Measurements from ENCODE around the gene HSP90AB1. TPM values are rescaled to one million over a fixed set of nuclear protein-coding genes. Genes with fewer than 3 reads are reported as not detected.

HSP90AB1 gene
- total and polyA plus RNA-seq, 9 of the 15 experiments (the other 6 are each of a cell fraction or from before 2014, with no cell fraction given): 1,780 to 3,358 (median 2,262) TPM

DNA sequence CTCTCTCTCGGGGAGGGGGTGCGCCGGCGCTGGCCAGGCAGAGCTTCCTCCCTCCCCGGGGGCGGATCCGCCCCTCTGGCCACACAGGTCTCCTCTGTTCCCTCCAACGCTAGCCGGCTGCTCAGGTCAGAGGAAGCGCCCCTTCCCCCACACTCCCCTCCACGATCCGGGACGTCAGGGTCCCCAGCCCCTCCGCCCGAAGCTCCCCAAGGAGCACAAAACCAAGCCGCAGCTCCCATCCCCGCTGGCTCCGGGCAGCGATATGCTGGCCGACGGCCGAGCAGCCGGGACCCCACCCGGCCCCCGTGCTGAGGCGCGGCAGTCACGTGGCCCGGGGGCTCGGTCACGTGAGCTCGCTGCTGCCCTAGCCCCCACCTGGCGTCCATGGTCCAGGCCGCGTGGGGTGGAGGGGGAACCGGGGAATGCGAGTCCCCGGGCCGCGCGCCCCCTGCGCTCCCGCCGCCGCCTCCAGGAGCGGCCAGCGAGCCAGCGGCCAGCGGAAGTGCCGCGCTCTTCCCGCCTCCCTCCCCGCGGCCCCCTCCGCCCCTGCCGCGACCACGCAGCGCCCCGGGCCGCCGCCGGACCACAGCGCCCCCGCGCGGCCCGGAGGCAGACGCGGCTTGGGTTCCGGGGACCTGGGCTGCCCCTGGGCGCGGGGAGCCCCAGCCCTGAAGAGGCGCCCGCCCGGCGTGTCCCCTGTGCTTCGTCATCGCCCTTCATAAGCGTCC is 10.3 kb downstream of the HSP90AB1 start, which contains the start of gene SLC35B2 (continued):
- TF ChIP-seq CBX5 (IDR thresholded peaks at IDR 0.05; ENCODE audit: borderline replicate concordance, low read depth) (peak; percentile 30; the same call in 1 of the 2 replicates), MBD1 (CRISPR knock-in tag; IDR thresholded peaks at IDR 0.05) (no peak), MYNN (IDR thresholded peaks at IDR 0.05) (0 out of 2 replicates have a peak, but pooled peaks have one; percentile 12), MYNN (CRISPR knock-in tag; IDR thresholded peaks at IDR 0.05) (no peak), ZNF143 (CRISPR knock-in tag; IDR thresholded peaks at IDR 0.05) (no peak), NBN (IDR thresholded peaks at IDR 0.05; ENCODE audit: low read depth) (peak; percentile 78), RBM34 (IDR thresholded peaks at IDR 0.05; ENCODE audit: borderline replicate concordance, insufficient read depth, low read length) (no peak), GATA2 (CRISPR knock-in tag; IDR thresholded peaks at IDR 0.05) (no peak), CREM (IDR thresholded peaks at IDR 0.05; ENCODE audit: low read depth) (peak; percentile 87), ZNF316 (IDR thresholded peaks at IDR 0.05) (peak; percentile 61)
- TF ChIP-seq, protein P1, sequence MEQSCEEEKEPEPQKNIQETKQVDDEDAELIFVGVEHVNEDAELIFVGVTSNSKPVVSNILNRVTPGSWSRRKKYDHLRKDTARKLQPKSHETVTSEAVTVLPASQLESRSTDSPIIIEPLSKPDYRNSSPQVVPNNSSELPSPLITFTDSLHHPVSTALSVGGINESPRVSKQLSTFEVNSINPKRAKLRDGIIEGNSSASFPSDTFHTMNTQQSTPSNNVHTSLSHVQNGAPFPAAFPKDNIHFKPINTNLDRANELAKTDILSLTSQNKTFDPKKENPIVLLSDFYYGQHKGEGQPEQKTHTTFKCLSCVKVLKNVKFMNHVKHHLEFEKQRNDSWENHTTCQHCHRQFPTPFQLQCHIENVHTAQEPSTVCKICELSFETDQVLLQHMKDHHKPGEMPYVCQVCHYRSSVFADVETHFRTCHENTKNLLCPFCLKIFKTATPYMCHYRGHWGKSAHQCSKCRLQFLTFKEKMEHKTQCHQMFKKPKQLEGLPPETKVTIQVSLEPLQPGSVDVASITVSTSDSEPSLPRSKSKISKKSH (CRISPR knock-in tag; IDR thresholded peaks at IDR 0.05): no peak
- TF ChIP-seq, protein P2, sequence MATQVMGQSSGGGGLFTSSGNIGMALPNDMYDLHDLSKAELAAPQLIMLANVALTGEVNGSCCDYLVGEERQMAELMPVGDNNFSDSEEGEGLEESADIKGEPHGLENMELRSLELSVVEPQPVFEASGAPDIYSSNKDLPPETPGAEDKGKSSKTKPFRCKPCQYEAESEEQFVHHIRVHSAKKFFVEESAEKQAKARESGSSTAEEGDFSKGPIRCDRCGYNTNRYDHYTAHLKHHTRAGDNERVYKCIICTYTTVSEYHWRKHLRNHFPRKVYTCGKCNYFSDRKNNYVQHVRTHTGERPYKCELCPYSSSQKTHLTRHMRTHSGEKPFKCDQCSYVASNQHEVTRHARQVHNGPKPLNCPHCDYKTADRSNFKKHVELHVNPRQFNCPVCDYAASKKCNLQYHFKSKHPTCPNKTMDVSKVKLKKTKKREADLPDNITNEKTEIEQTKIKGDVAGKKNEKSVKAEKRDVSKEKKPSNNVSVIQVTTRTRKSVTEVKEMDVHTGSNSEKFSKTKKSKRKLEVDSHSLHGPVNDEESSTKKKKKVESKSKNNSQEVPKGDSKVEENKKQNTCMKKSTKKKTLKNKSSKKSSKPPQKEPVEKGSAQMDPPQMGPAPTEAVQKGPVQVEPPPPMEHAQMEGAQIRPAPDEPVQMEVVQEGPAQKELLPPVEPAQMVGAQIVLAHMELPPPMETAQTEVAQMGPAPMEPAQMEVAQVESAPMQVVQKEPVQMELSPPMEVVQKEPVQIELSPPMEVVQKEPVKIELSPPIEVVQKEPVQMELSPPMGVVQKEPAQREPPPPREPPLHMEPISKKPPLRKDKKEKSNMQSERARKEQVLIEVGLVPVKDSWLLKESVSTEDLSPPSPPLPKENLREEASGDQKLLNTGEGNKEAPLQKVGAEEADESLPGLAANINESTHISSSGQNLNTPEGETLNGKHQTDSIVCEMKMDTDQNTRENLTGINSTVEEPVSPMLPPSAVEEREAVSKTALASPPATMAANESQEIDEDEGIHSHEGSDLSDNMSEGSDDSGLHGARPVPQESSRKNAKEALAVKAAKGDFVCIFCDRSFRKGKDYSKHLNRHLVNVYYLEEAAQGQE (IDR thresholded peaks at IDR 0.05; ENCODE audit: borderline replicate concordance): peak; percentile 95
- TF ChIP-seq, protein P2 (CRISPR knock-in tag; IDR thresholded peaks at IDR 0.05; ENCODE audit: low read depth): peak; percentile 19; the same call in 1 of the 2 replicates

All from K562 (cell line).